HEK293T (cell line): ENCODE measurements around the gene PRKAA2.

Experiments
- BHLHE40 ChIP-seq: fragments of 450-650 bp; IDR thresholded peaks from 2 replicates; pipeline ENCODE4 v1.6.1; 2016; ENCODE audit warnings: mild to moderate bottlenecking, moderate library complexity, borderline replicate concordance
- ELF4 ChIP-seq: fragments of 450-650 bp; IDR thresholded peaks from 2 replicates; pipeline ENCODE4 v1.6.1; 2017; ENCODE audit warnings: antibody characterized with exemption
- FOXA1 ChIP-seq: fragments of 450-650 bp; IDR thresholded peaks from 2 replicates; pipeline ENCODE4 v1.6.1; 2016; ENCODE audit warnings: mild to moderate bottlenecking
- FOXK2 ChIP-seq: fragments of 450-650 bp; IDR thresholded peaks from 2 replicates; pipeline ENCODE4 v1.6.1; 2016; ENCODE audit warnings: mild to moderate bottlenecking
- FOXM1 ChIP-seq: fragments of 450-650 bp; IDR thresholded peaks from 2 replicates; pipeline ENCODE4 v1.6.1; 2017; ENCODE audit warnings: mild to moderate bottlenecking, borderline replicate concordance
- HDGF ChIP-seq: fragments of 450-650 bp; IDR thresholded peaks from 2 replicates; pipeline ENCODE4 v1.6.1; 2017; ENCODE audit warnings: antibody characterized with exemption, borderline replicate concordance
- L3MBTL2 ChIP-seq: fragments of 450-650 bp; conservative IDR thresholded peaks from 2 replicates; pipeline ENCODE4 v1.6.1; 2016; ENCODE audit warnings: mild to moderate bottlenecking
- LEF1 ChIP-seq: fragments of 450-650 bp; IDR thresholded peaks from 2 replicates; pipeline ENCODE4 v1.6.1; 2017; ENCODE audit warnings: mild to moderate bottlenecking, borderline replicate concordance
- NFRKB ChIP-seq: fragments of 450-650 bp; IDR thresholded peaks from 2 replicates; pipeline ENCODE4 v1.6.1; 2016; ENCODE audit warnings: mild to moderate bottlenecking, moderate library complexity
- TARDBP ChIP-seq: fragments of 450-650 bp; IDR thresholded peaks from 2 replicates; pipeline ENCODE4 v1.6.1; 2016
- ZNF384 ChIP-seq: fragments of 450-650 bp; IDR thresholded peaks from 2 replicates; pipeline ENCODE4 v1.6.1; 2016
- TF ChIP-seq, protein P1 (sequence below): fragments of 450-650 bp; IDR thresholded peaks from 2 replicates; pipeline ENCODE4 v1.6.1; 2016

DNA sequence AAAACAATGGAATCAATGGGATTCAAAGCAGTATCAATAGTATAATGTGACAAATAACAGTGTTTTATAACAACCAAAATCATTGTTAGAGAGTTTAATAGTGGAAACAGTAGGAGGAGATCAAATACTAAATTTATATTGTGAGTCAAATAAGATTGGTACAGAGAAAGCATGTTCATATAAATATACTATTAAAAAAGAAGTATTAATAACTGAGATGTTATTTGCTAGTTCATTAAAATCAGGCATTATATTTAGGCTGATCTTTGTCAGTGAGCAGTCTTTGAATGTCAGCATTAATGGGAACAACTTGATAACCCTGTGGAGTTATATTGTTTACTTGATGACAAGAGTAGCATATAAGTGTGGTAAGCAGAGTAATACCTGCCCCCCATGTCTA, 30.6 kb downstream of the PRKAA2 start:
- TF ChIP-seq, protein P1, sequence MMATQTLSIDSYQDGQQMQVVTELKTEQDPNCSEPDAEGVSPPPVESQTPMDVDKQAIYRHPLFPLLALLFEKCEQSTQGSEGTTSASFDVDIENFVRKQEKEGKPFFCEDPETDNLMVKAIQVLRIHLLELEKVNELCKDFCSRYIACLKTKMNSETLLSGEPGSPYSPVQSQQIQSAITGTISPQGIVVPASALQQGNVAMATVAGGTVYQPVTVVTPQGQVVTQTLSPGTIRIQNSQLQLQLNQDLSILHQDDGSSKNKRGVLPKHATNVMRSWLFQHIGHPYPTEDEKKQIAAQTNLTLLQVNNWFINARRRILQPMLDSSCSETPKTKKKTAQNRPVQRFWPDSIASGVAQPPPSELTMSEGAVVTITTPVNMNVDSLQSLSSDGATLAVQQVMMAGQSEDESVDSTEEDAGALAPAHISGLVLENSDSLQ, result no peak
- TF ChIP-seq ZNF384 (no peak), BHLHE40 (no peak), FOXM1 (no peak), NFRKB (no peak), ELF4 (no peak), FOXA1 (no peak), HDGF (no peak), TARDBP (no peak), LEF1 (no peak), L3MBTL2 (no peak), FOXK2 (no peak)
